ENCODE results near the gene RABL6. TPM values are rescaled to one million over a fixed set of nuclear protein-coding genes. Genes with fewer than 3 reads are reported as not detected.
"Not testable (repeated sequence)": the region's sequence is repeated elsewhere in the genome, so short reads cannot be mapped to it uniquely, and the experiment has no call there.

The RABL6 gene
- total and polyA plus RNA-seq, 7 donors, result 36.0 to 103 (median 55.9) TPM

DNA sequence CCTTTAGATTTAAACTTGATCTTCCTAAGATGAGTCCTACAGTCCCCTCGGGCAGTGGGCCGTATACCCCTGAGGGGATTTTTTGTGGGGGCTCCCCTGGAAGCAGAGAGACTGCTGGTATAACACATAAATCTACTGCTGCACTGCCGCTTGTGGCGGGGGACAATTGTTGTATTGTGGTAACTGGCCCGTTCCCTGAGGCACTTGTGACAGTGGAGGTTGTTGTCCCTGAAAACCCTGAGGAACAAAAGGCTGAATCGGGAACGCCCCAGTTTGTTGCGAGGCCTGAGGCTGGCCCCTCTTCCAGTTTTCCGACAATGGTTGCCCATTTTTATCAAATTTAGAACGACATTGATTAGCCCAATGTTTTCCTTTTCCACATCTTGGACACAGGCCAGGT is 21.3 kb upstream of the RABL6 start:
- intact Hi-C loops (cut with DNase I), result no loop called here
- no peak for TF ChIP-seq POLR2A (IDR thresholded peaks at IDR 0.05)
- H3K36me3 ChIP-seq, result no peaks in the 10 kb centered on the region
- H3K27me3 ChIP-seq, result no peaks in the 10 kb centered on the region
- WGBS, 2 donors, result 41 to 73% methylated on average over 10 of the region's 10 CpGs
- no peak for DNase-seq
- H3K4me3 ChIP-seq, result no peak overlapping the region
- no peak overlapping the region for H3K27ac ChIP-seq
- no peaks in the 10 kb centered on the region for H3K9me3 ChIP-seq
- peaks cover 1 to 10% (median 8%) of the 10 kb centered on the region in 4 donors for H3K4me1 ChIP-seq

DNA sequence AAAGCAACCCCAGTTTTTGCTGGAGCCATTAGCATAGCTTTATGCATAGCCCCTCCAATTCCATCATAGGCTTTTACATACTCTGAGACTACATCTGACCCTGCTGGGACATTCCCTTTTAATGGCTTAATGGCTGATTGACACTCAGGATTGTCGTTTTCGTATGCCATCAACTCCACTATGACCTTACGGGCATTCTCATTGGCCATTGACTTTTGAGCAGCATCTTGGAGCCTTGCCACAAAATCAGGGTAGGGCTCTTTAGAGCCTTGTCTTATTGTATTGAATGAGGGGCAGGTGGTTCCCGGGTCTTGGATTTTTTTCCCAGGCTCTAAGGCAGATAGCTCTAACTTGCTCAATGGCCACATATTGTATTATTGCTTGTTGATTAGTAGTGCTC is 20.8 kb upstream of the RABL6 start:
- intact Hi-C loops (cut with DNase I), result loop anchor here (1.0 kb wide), 2 partner anchors 157 to 248 kb away; partner anchors contain the start of gene FBXW5
- DNase-seq, result not testable (repeated sequence)
- 9 to 51% methylated on average over 4 of the region's 4 CpGs for WGBS, 2 donors

DNA sequence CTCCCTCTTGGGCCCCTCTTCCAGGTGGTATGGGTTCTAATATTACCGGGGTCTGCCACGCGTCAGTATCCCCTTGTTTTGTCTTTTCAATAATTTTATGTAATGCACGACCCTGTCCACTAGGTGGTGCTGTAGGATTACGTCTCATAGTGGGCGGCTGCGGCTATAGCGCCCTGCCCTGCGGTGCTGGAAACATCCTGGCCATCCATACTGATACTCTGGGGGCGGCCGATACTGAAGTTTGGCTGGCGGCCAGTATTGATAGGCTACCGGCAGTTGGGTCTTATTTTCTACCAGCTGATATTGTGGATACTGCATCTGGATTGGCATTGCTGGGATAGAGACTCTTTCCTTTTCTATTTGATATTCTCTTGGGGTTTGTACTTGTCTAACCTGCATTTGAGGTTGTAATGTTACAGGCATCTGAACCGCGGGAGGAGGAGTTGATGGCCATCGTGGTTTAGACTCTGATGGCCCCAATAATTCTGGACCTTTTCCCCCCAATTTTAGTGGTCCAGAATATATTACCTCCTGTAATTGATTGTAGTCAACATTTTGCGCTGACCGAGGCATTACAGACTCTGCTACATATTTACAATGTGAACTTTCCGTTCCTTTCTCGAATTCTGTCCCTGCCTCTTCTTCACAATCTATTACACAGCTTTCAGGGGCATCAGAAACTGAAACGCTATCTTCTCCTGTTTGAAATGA is 19.9 kb upstream of the RABL6 start:
- Histone ChIP-seq H3K4me1 (peaks cover 1 to 22% (median 20%) of the 10 kb centered on the region in 4 donors), H3K27me3 (no peaks in the 10 kb centered on the region), H3K4me3 (no peak overlapping the region), H3K9me3 (no peaks in the 10 kb centered on the region), H3K36me3 (no peaks in the 10 kb centered on the region), H3K27ac (peak overlapping the region in 1 of 4 donors; percentile 22)
- 5 to 20% methylated on average over 21 of the region's 21 CpGs for WGBS, 2 donors
- intact Hi-C loops (cut with DNase I), result loop anchor here (1.0 kb wide), 2 partner anchors 156 to 247 kb away; partner anchors contain the start of gene FBXW5
- peak; percentile 86 for DNase-seq
- TF ChIP-seq, protein P1, sequence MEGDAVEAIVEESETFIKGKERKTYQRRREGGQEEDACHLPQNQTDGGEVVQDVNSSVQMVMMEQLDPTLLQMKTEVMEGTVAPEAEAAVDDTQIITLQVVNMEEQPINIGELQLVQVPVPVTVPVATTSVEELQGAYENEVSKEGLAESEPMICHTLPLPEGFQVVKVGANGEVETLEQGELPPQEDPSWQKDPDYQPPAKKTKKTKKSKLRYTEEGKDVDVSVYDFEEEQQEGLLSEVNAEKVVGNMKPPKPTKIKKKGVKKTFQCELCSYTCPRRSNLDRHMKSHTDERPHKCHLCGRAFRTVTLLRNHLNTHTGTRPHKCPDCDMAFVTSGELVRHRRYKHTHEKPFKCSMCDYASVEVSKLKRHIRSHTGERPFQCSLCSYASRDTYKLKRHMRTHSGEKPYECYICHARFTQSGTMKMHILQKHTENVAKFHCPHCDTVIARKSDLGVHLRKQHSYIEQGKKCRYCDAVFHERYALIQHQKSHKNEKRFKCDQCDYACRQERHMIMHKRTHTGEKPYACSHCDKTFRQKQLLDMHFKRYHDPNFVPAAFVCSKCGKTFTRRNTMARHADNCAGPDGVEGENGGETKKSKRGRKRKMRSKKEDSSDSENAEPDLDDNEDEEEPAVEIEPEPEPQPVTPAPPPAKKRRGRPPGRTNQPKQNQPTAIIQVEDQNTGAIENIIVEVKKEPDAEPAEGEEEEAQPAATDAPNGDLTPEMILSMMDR (IDR thresholded peaks at IDR 0.05), result peak; percentile 69 to 90 (median 83)
- TF ChIP-seq POLR2AphosphoS5 (IDR thresholded peaks at IDR 0.05), result no peak
- TF ChIP-seq EP300 (IDR thresholded peaks at IDR 0.05), result no peak

More for the DNA sequence above, 20.8 kb upstream of the RABL6 start:
- H3K36me3 ChIP-seq, H3K27ac ChIP-seq, H3K27me3 ChIP-seq, H3K4me3 ChIP-seq, H3K9me3 ChIP-seq: not testable (repeated sequence)
- peaks cover 1 to 15% (median 13%) of the 10 kb centered on the region in 4 donors for H3K4me1 ChIP-seq

DNA sequence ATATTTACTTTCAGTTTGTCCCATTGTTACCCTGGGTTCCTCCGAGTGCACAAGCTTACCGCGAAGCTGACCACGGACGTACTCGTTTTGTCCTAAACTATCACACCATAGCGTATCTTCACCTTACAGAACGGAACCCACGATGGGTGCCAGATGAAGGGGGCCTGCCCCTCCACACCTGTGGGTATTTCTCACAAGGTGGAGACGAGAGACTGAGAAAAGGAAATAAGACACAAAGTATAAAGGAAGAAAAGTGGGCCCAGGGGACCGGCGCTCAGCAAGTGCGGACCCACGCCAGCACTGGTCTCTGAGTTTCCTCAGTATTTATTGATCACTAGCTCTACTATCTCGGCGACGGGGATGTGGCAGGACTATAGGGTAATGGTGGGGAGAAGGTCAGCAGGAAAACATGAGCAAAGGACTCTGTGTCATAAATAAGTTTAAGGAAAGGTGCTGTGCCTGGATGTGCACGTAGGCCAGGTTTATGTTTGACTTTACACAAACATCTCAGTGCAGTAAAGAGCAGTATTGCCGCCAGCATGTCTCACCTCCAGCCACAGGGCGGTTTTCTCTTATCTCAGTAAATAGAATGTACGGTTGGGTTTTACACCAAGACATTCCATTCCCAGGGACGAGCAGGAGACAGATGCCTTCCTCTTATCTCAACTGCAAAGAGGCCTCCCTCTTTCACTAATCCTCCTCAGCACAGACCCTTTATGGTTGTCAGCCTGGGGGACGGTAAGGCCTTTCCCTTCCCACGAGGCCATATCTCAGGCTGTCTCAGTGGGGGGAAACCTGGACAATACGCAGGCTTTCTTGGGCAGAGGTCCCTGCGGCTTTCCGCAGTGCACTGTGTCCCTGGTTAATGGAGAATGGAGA is 18.9 kb upstream of the RABL6 start:
- peaks cover 1 to 22% (median 20%) of the 10 kb centered on the region in 4 donors for H3K4me1 ChIP-seq
- H3K9me3 ChIP-seq; H3K27ac ChIP-seq; H3K27me3 ChIP-seq; H3K36me3 ChIP-seq; H3K4me3 ChIP-seq; DNase-seq; intact Hi-C loops (cut with DNase I): not testable (repeated sequence)
- 16 to 61% methylated on average over 27 of the region's 27 CpGs for WGBS, 2 donors
- peak in 1 of 2 donors; percentile 34 for TF ChIP-seq POLR2A (IDR thresholded peaks at IDR 0.05)

DNA sequence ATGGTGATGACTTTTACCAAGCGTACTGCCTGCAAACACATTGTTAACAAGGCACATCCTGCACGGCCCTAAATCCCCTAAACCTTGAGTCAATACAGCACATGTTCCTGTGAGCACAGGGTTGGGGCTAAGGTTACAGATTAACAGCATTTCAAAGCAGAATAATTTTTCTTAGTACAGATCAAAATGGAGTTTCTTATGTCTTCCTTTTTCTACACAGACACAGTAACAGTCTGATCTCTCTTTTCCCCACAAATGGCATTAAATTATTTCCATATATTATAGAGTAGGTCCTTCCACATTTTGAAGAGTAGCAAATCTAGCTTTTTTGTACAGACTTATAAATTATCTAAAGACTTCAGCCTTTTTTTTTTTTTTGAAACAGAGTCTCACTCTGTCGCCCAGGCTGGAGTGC is 18.2 kb upstream of the RABL6 start:
- Histone ChIP-seq H3K4me3 (no peak overlapping the region), H3K4me1 (peaks cover 1 to 22% (median 20%) of the 10 kb centered on the region in 4 donors), H3K9me3 (no peaks in the 10 kb centered on the region), H3K27ac (peak overlapping the region; percentile 84 to 95 (median 90)), H3K27me3 (no peaks in the 10 kb centered on the region), H3K36me3 (no peaks in the 10 kb centered on the region)
- intact Hi-C loops (cut with DNase I), result no loop called here
- 16 to 62% methylated on average over 3 of the region's 3 CpGs for WGBS, 2 donors
- DNase-seq, result no peak
- TF ChIP-seq, protein P1 (IDR thresholded peaks at IDR 0.05), result no peak
- TF ChIP-seq POLR2A (IDR thresholded peaks at IDR 0.05) (no peak), POLR2AphosphoS5 (IDR thresholded peaks at IDR 0.05) (no peak), EP300 (IDR thresholded peaks at IDR 0.05) (no peak)
